A549 (cell line): ENCODE measurements around the gene DQX1. TPM values are rescaled to one million over a fixed set of nuclear protein-coding genes. Genes with fewer than 3 reads are reported as not detected.

Source experiments
- ATAC-seq, 2 experiments: fragments of 200-7000 bp in 1 of 2; fragments of >200 bp in 1 of 2; cut with Nextera tagmentation in 1 of 2; cut with Tn5 transposase in 1 of 2; 3 replicates each; pipeline versions ENCODE4 v1.8.0 to v1.9.1; 2018 to 2020; ENCODE audit warnings: mild to moderate bottlenecking in 1 of 2, moderate library complexity in 1 of 2
- CTCF ChIA-PET: fragments of 300-600 bp; sonication (Branson Sonifier 250); formaldehyde crosslinking; extraction: SDS; loops from one replicate; lab custom pipeline; 2021; ENCODE audit warnings: antibody characterized with exemption, inconsistent platforms; lab: Yijun Ruan, JAX
- POLR2A ChIA-PET: fragments of 350-600 bp; formaldehyde crosslinking; extraction: SDS; loops from one replicate; lab custom pipeline; 2021; ENCODE audit warnings: antibody characterized with exemption, inconsistent platforms; lab: Yijun Ruan, JAX
- DNase-seq, 2 experiments: peaks; one replicate each; pipeline versions ENCODE4 v3.0.0 to v3.0.0-alpha.2; 2011 to 2016; ENCODE audit warnings: low read depth in 1 of 2, low spot score in 1 of 2
- FAIRE-seq: peaks from 2 replicates; lab custom pipeline; 2011; peaks lifted over from hg19 to GRCh38; lab: Jason Lieb, UNC
- H3K27ac ChIP-seq, 2 experiments: fragments of >200 bp; sonication (Bioruptor Twin); formaldehyde crosslinking; 3 replicates each; pipeline ENCODE4 v1.5.1; 2016 to 2017
- H3K4me1 ChIP-seq: fragments of >200 bp; sonication (Bioruptor Twin); formaldehyde crosslinking; 3 replicates; pipeline ENCODE4 v1.6.1; 2016
- H3K4me2 ChIP-seq: fragments of >200 bp; sonication (Bioruptor Twin); formaldehyde crosslinking; 3 replicates; pipeline ENCODE4 v1.6.1; 2016
- H3K4me3 ChIP-seq: fragments of >200 bp; sonication (Bioruptor Twin); formaldehyde crosslinking; 3 replicates; pipeline ENCODE4 v1.5.1; 2016
- H3K9me3 ChIP-seq: fragments of >200 bp; sonication (Bioruptor Twin); formaldehyde crosslinking; 3 replicates; pipeline ENCODE4 v1.6.1; 2016
- CEBPB ChIP-seq, 2 experiments: fragments of >200 bp in 1 of 2; sonication (Bioruptor Twin) in 1 of 2; formaldehyde crosslinking in 1 of 2; IDR thresholded peaks; 2 replicates each; pipeline ENCODE4 v1.6.1; 2012 to 2016
- CHD4 ChIP-seq: fragments of 200-600 bp; sonication (generic); IDR thresholded peaks from 2 replicates; pipeline ENCODE4 v1.6.1; 2016; ENCODE audit warnings: antibody characterized with exemption, mild to moderate bottlenecking, borderline replicate concordance
- CTCF ChIP-seq: fragments of >200 bp; sonication (Bioruptor Twin); formaldehyde crosslinking; IDR thresholded peaks from 3 replicates; pipeline ENCODE4 v1.5.1; 2016
- EHMT2 ChIP-seq: fragments of 200-600 bp; sonication (generic); IDR thresholded peaks from 2 replicates; pipeline ENCODE4 v1.6.1; 2016; ENCODE audit warnings: antibody characterized with exemption, low read depth, mild to moderate bottlenecking, moderate library complexity
- HEYL ChIP-seq: fragments of 250-450 bp; sonication (Bioruptor Pico); IDR thresholded peaks from 2 replicates; pipeline ENCODE4 v1.8.0; 2021; ENCODE audit warnings: mild to moderate bottlenecking, moderate library complexity
- HOXA7 ChIP-seq: fragments of 250-450 bp; sonication (Bioruptor Pico); IDR thresholded peaks from 2 replicates; pipeline ENCODE4 v1.5.0; 2020; ENCODE audit warnings: mild to moderate bottlenecking, moderate library complexity
- HOXB5 ChIP-seq: fragments of 250-450 bp; sonication (Bioruptor Pico); IDR thresholded peaks from 2 replicates; pipeline ENCODE4 v1.5.0; 2020; ENCODE audit warnings: mild to moderate bottlenecking, moderate library complexity
- JUN ChIP-seq, 2 experiments: fragments of >200 bp; sonication (Bioruptor Twin); formaldehyde crosslinking; IDR thresholded peaks; 2 replicates in 1 of 2; 3 replicates in 1 of 2; pipeline ENCODE4 v1.6.1; 2016 to 2017
- JUNB ChIP-seq: fragments of >200 bp; sonication (Bioruptor Twin); formaldehyde crosslinking; IDR thresholded peaks from 2 replicates; pipeline ENCODE4 v1.6.1; 2016
- KDM1A ChIP-seq: fragments of 200-600 bp; sonication (generic); IDR thresholded peaks from 2 replicates; pipeline ENCODE4 v1.6.1; 2016; ENCODE audit warnings: low read depth, mild to moderate bottlenecking
- KDM5A ChIP-seq: fragments of 200-600 bp; sonication (generic); IDR thresholded peaks from 2 replicates; pipeline ENCODE4 v1.6.1; 2016; ENCODE audit warnings: antibody characterized with exemption, mild to moderate bottlenecking
- NPAS2 ChIP-seq: fragments of 250-450 bp; sonication (Bioruptor Pico); IDR thresholded peaks from 2 replicates; pipeline ENCODE4 v1.8.0; 2022; ENCODE audit warnings: mild to moderate bottlenecking, moderate library complexity, borderline replicate concordance
- NR3C1 ChIP-seq: fragments of >200 bp; sonication (Bioruptor Twin); formaldehyde crosslinking; IDR thresholded peaks from 3 replicates; pipeline ENCODE4 v1.6.1; 2017
- PBX3 ChIP-seq: IDR thresholded peaks from 2 replicates; pipeline ENCODE4 v1.6.1; 2012
- POLR2A ChIP-seq: IDR thresholded peaks from 2 replicates; pipeline ENCODE4 v1.6.1; 2012; ENCODE audit warnings: mild to moderate bottlenecking, low read length
- POLR2AphosphoS2 ChIP-seq: conservative IDR thresholded peaks from 2 replicates; pipeline ENCODE4 v1.6.1; 2012; ENCODE audit warnings: low read length, improper control_type of control experiment, inconsistent platforms
- RARB ChIP-seq: fragments of 250-450 bp; sonication (Bioruptor Pico); IDR thresholded peaks from 2 replicates; pipeline ENCODE4 v1.8.0; 2021; ENCODE audit warnings: mild to moderate bottlenecking, moderate library complexity
- REST ChIP-seq: fragments of 200-600 bp; sonication (generic); IDR thresholded peaks from 2 replicates; pipeline ENCODE4 v1.6.1; 2016; ENCODE audit warnings: antibody characterized with exemption, mild to moderate bottlenecking, moderate library complexity
- RNF2 ChIP-seq: fragments of 200-600 bp; sonication (generic); IDR thresholded peaks from 2 replicates; pipeline ENCODE4 v1.6.1; 2016; ENCODE audit warnings: low read depth, mild to moderate bottlenecking, antibody characterized with exemption, moderate library complexity, borderline replicate concordance
- ZC3H11A ChIP-seq: fragments of 450-650 bp; IDR thresholded peaks from 2 replicates; pipeline ENCODE4 v1.6.1; 2014; ENCODE audit warnings: antibody characterized with exemption, mild to moderate bottlenecking
- WGBS: methylation state at CpG from one replicate; pipeline ENCODE4 v1.1.6; 2017; ENCODE audit errors: missing lambda C conversion rate; 5-methylcytosine and 5-hydroxymethylcytosine counted together
- polyA plus RNA-seq, 4 experiments: library from polyadenylated mRNA; depleted of rRNA in 3 of 4; stranded (reverse); fragments of >200 nt; fragmentation: RNase III in 1 of 4; extraction: RNeasy Plus Mini Kit Qiagen cat#74134 plus additional on column Dnase treatment in 1 of 4; gene quantifications; 2 replicates in 3 of 4; 3 replicates in 1 of 4; pipeline ENCODE4 v1.2.3, GENCODE V29; 2011 to 2017
- TF ChIP-seq, protein P1 (sequence below): fragments of >200 bp; sonication (Bioruptor Twin); formaldehyde crosslinking; IDR thresholded peaks from 2 replicates; pipeline ENCODE4 v1.6.1; 2016

Gene DQX1
- polyA plus RNA-seq, 2 of the 4 experiments (the other 2 are of a cell fraction), result 0.15 to 0.39 TPM

DNA sequence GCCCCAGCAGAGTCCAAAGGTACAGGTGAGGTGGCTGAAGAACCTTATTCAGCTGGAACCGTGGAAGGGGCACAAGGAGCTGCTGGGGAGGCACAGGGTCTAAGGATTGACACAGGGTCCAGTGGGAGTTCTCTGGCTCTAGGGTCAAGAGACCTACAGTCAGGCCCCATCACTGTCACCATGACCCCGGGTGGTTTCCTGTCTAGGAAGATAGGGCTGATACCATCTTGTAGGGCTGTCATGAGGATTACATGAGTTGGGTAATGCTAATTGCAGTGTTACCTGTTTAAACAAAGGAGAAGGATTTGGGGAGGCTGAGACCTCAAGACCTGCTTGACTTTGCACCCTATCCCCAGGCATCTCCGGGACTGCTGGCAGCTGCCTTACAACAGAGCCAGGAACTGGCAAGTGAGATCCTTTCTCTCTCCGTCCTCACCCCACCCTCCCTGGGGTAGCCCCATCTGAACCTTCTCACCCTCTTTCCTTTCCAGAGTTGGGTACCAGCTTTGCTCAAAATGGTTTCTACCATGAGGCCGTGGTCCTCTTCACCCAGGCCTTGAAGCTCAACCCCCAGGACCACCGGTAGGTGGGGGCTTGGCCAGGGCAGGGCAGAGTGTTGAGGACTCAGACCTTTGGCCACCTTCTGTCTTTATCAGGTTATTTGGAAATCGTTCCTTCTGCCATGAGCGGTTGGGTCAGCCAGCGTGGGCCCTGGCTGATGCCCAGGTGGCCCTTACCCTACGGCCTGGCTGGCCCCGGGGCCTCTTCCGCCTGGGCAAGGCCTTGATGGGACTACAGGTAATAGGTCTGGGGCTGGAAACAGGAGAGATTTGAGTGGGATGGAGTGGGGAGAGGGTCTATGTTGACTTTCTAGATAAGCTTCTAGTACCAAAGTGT, 34.1 kb downstream of the DQX1 start:
- TF ChIP-seq HOXB5, result no peak
- no peak for TF ChIP-seq JUN (IDR thresholded peaks at IDR 0.05)
- no peak for TF ChIP-seq NR3C1
- TF ChIP-seq POLR2A, result no peak
- no peak for TF ChIP-seq POLR2AphosphoS2
- TF ChIP-seq CHD4, result no peak
- TF ChIP-seq KDM1A, result no peak
- no peak for TF ChIP-seq KDM5A
- TF ChIP-seq RNF2, result no peak
- TF ChIP-seq HOXA7 (CRISPR knock-in tag), result no peak
- TF ChIP-seq HEYL (CRISPR knock-in tag), result no peak
- TF ChIP-seq REST, result no peak
- TF ChIP-seq, protein P1, sequence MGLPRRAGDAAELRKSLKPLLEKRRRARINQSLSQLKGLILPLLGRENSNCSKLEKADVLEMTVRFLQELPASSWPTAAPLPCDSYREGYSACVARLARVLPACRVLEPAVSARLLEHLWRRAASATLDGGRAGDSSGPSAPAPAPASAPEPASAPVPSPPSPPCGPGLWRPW, result no peak
- TF ChIP-seq ZC3H11A, result no peak
- 88% methylated on average over 12 of the region's 12 CpGs for WGBS
- Histone ChIP-seq H3K9me3 (no peaks in the 10 kb centered on the region), H3K4me3 (no peak overlapping the region), H3K4me1 (no peaks in the 10 kb centered on the region), H3K27ac (no peak overlapping the region), H3K4me2 (no peak overlapping the region)
- DNase-seq (no peak), FAIRE-seq (no peak), ATAC-seq (no peak)
- ChIA-PET CTCF (interaction anchor here (1.0 to 15.5 kb wide), 7 partner anchors 5 to 95 kb away, joined by 3 to 184 read pairs (median 29); partner anchors contain the start of genes CCDC142, DQX1, LBX2 and TTC31), POLR2A (no interaction called here)

DNA sequence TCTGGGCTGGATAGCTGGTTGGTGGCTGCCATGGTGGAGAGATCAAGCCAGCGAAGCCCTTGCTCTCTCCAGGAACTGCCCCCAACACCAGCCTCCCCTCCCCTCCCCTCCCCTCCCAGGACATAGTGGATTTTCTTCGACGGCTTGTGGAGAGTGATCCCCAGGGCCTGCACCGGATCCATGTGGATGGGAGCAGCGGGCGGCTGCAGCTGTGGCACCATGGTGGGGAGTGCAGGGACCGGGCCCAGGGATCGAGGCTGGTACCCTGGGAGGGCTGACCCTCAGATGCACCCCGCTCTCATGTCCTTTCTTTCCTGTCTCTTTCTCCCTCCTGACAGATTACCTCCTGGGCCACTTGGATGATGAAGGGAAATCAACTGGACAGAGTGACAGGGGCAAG, 36.1 kb downstream of the DQX1 start:
- H3K4me3 ChIP-seq, result no peak overlapping the region
- H3K27ac ChIP-seq, result no peak overlapping the region
- no peak for TF ChIP-seq NPAS2 (CRISPR knock-in tag)
- TF ChIP-seq PBX3, result no peak
- no peak for TF ChIP-seq EHMT2
- no peak for TF ChIP-seq RARB (CRISPR knock-in tag)
- no peak for TF ChIP-seq CTCF
- TF ChIP-seq JUNB, result no peak
- no peak for TF ChIP-seq CEBPB (IDR thresholded peaks at IDR 0.05)
- H3K4me1 ChIP-seq, result no peaks in the 10 kb centered on the region
- ATAC-seq (no peak), DNase-seq (no peak), FAIRE-seq (no peak)
- 96% methylated on average over 9 of the region's 9 CpGs for WGBS
- CTCF ChIA-PET, result interaction anchor here (0.7 to 13.8 kb wide), 7 partner anchors 8 to 157 kb away, joined by 3 to 184 read pairs (median 4); partner anchors contain the start of gene LBX2
- H3K9me3 ChIP-seq, result no peaks in the 10 kb centered on the region
- POLR2A ChIA-PET, result interaction anchor here (0.9 to 1.7 kb wide), 3 partner anchors 11 to 40 kb away, joined by 4 to 5 read pairs (median 4); partner anchors contain the start of genes AUP1 and HTRA2
- no peak overlapping the region for H3K4me2 ChIP-seq
